GM12878 (cell line): Measurements from ENCODE around the gene USP21. TPM values are rescaled to one million over a fixed set of nuclear protein-coding genes. Genes with fewer than 3 reads are reported as not detected.

Source experiments
- ATAC-seq: fragments of 200-7000 bp; cut with Tn5 transposase; 3 replicates; pipeline ENCODE4 v1.9.1; 2020; ENCODE audit warnings: mild to moderate bottlenecking, moderate library complexity
- BruUV-seq: library from RNA; stranded (reverse); fragments of 400-500 nt; replicated peaks from 2 replicates; lab custom pipeline; 2021; lab: Mats Ljungman, UMichigan
- CTCF ChIA-PET: fragments of 300-600 bp; sonication (Branson Sonifier 250); formaldehyde crosslinking; extraction: SDS; loops from one replicate; lab custom pipeline; 2021; ENCODE audit warnings: inconsistent platforms; lab: Yijun Ruan, JAX
- POLR2A ChIA-PET: fragments of 350-600 bp; formaldehyde crosslinking; extraction: SDS; loops from one replicate; lab custom pipeline; 2021; ENCODE audit warnings: inconsistent platforms; lab: Charles Lee
- RAD21 ChIA-PET: fragments of 300-600 bp; sonication (Branson Sonifier 250); formaldehyde crosslinking; loops from one replicate; lab custom pipeline; 2023; ENCODE audit warnings: antibody characterized with exemption; ENCODE audit not compliant: unreplicated experiment; lab: Charles Lee
- SMC1A ChIA-PET: fragments of 300-600 bp; sonication (Branson Sonifier 250); formaldehyde crosslinking; loops from one replicate; lab custom pipeline; 2023; ENCODE audit not compliant: unreplicated experiment, uncharacterized antibody; lab: Charles Lee
- DNase-seq: peaks from one replicate; pipeline ENCODE4 v3.0.0-alpha.2; 2011; ENCODE audit warnings: low read depth, low spot score
- FAIRE-seq: peaks from 3 replicates; lab custom pipeline; 2011; peaks lifted over from hg19 to GRCh38; lab: Jason Lieb, UNC
- H2AFZ ChIP-seq: 2 replicates; pipeline ENCODE4 v1.6.0; 2011; ENCODE audit warnings: low read depth, low read length, control low read depth; ENCODE audit not compliant: control insufficient read depth
- H3K27ac ChIP-seq: 2 replicates; pipeline ENCODE4 v1.5.1; 2011; ENCODE audit warnings: control low read depth; ENCODE audit not compliant: control insufficient read depth, insufficient read depth
- H3K27me3 ChIP-seq, 2 experiments: replicated peaks in 1 of 2; 2 replicates each; pipeline versions ENCODE4 v1.6.0 to v1.6.1; 2011; ENCODE audit warnings: low read length in 1 of 2; ENCODE audit not compliant: control insufficient read depth in 2 of 2, insufficient read depth in 2 of 2
- H3K36me3 ChIP-seq, 2 experiments: 2 replicates each; pipeline ENCODE4 v1.5.1; 2011; ENCODE audit warnings: low read length in 1 of 2; ENCODE audit not compliant: control insufficient read depth in 2 of 2, insufficient read depth in 2 of 2
- H3K4me1 ChIP-seq: 2 replicates; pipeline ENCODE4 v1.6.1; 2011; ENCODE audit warnings: mild to moderate bottlenecking, low read length, moderate library complexity, mixed read lengths; ENCODE audit not compliant: control insufficient read depth, insufficient read depth
- H3K4me2 ChIP-seq: 2 replicates; pipeline ENCODE4 v1.6.0; 2011; ENCODE audit warnings: control low read depth; ENCODE audit not compliant: control insufficient read depth, insufficient read depth
- H3K4me3 ChIP-seq: fragments of 200-600 bp; sonication (generic); 2 replicates; pipeline ENCODE4 v1.5.1; 2016
- H3K79me2 ChIP-seq: 2 replicates; pipeline ENCODE4 v1.6.0; 2011; ENCODE audit warnings: low read length; ENCODE audit not compliant: control insufficient read depth, insufficient read depth
- H3K9ac ChIP-seq: 2 replicates; pipeline ENCODE4 v1.8.0; 2011; ENCODE audit warnings: low read length, control low read depth, mixed read lengths; ENCODE audit not compliant: control insufficient read depth, insufficient read depth
- H3K9me3 ChIP-seq: replicated peaks from 3 replicates; pipeline ENCODE4 v1.5.1; 2011; ENCODE audit warnings: mild to moderate bottlenecking, low read length; ENCODE audit not compliant: control insufficient read depth, insufficient read depth
- H4K20me1 ChIP-seq: 2 replicates; pipeline ENCODE4 v1.6.0; 2011; ENCODE audit not compliant: control insufficient read depth, insufficient read depth
- BCLAF1 ChIP-seq: fragments of 450-650 bp; IDR thresholded peaks from 2 replicates; pipeline ENCODE4 v1.6.1; 2017; ENCODE audit warnings: antibody characterized with exemption, mild to moderate bottlenecking, moderate library complexity
- EGR1 ChIP-seq, 2 experiments: IDR thresholded peaks; 1 replicate in 1 of 2; 2 replicates in 1 of 2; pipeline ENCODE4 v1.6.1; 2011 to 2012; ENCODE audit warnings: low read depth in 2 of 2, low read length in 2 of 2, borderline replicate concordance in 1 of 2, mild to moderate bottlenecking in 1 of 2, moderate library complexity in 1 of 2
- IKZF1 ChIP-seq: fragments of 450-650 bp; conservative IDR thresholded peaks from 2 replicates; pipeline ENCODE4 v1.6.1; 2017; ENCODE audit warnings: antibody characterized with exemption, mild to moderate bottlenecking
- PAX5 ChIP-seq: IDR thresholded peaks from 2 replicates; pipeline ENCODE4 v1.6.1; 2011; ENCODE audit warnings: low read depth, low read length, borderline replicate concordance
- STAT3 ChIP-seq: IDR thresholded peaks from 2 replicates; pipeline ENCODE4 v1.6.1; 2011; ENCODE audit warnings: low read depth, low read length, improper control_type of control experiment
- TCF12 ChIP-seq: IDR thresholded peaks from 2 replicates; pipeline ENCODE4 v1.6.1; 2011; ENCODE audit warnings: low read depth, mild to moderate bottlenecking, low read length
- WGBS: methylation state at CpG from one replicate; pipeline ENCODE4 v1.1.6; 2016; ENCODE audit warnings: low lambda C conversion rate; ENCODE audit not compliant: insufficient replicate concordance, insufficient coverage; ENCODE audit errors: missing lambda C conversion rate; 5-methylcytosine and 5-hydroxymethylcytosine counted together
- in situ Hi-C: fragments of 300-500 bp; cut with MboI; formaldehyde crosslinking; loops from 9 replicates; pipeline ENCODE4 v1.14.3; 2018; ENCODE audit warnings: mixed read lengths
- intact Hi-C: fragments of 100-400 bp; cut with micrococcal nuclease; formaldehyde crosslinking; loops from one replicate; pipeline ENCODE4 v1.14.2; 2022; ENCODE audit not compliant: unreplicated experiment
- polyA plus RNA-seq, 11 experiments: library from polyadenylated mRNA; depleted of rRNA in 4 of 11; unstranded in 6 of 11; stranded (reverse) in 5 of 11; fragments of >200 nt; fragmentation: Nextera tagmentation in 4 of 11; fragmentation: Illumina TruSeq in 1 of 11; extraction: Ambion mirVana in 4 of 11; extraction: Trizol in 1 of 11; gene quantifications; 1 replicate in 1 of 11; 2 replicates in 10 of 11; pipeline versions ENCODE4 v1.2.1 to v1.2.3, GENCODE V29; 2011 to 2016; ENCODE audit warnings: inconsistent platforms in 2 of 11, missing spikeins in 2 of 11, low read depth in 1 of 11
- total RNA-seq, 4 experiments: library from RNA; depleted of rRNA in 3 of 4; stranded (reverse); fragments of >200 nt in 3 of 4; fragmentation: Illumina TruSeq in 1 of 4; extraction: Trizol in 1 of 4; gene quantifications; 2 replicates each; pipeline versions ENCODE4 v1.2.1 to v1.2.3, GENCODE V29; 2013 to 2021
- TF ChIP-seq, protein P1 (sequence below): fragments of 450-650 bp; formaldehyde crosslinking; IDR thresholded peaks from 2 replicates; pipeline ENCODE4 v1.5.0; 2022; ENCODE audit warnings: mild to moderate bottlenecking, missing genetic modification characterization

The USP21 gene
- total and polyA plus RNA-seq, 10 of the 15 experiments (the other 5 are each of a cell fraction or from before 2014, with no cell fraction given): 3.2 to 28.6 (median 16.6) TPM

- Histone ChIP-seq H3K36me3 (peaks cover 7 to 30% of the 10 kb centered on the region in 2 experiments), H2AFZ (no peak overlapping the region), H3K4me1 (peaks cover 27% of the 10 kb centered on the region), H3K9ac (peak overlapping the region; percentile 69), H3K9me3 (no peaks in the 10 kb centered on the region), H3K4me3 (peak overlapping the region; percentile 90), H3K4me2 (peak overlapping the region; percentile 87), H3K79me2 (peaks cover 23% of the 10 kb centered on the region), H3K27ac (peak overlapping the region; percentile 87), H4K20me1 (no peaks in the 10 kb centered on the region), H3K27me3 (no peaks in the 10 kb centered on the region)
- TF ChIP-seq EGR1 (IDR thresholded peaks at IDR 0.05; ENCODE audit: borderline replicate concordance in 1 of 2, low read depth in 2 of 2, low read length in 2 of 2): 0 out of 3 replicates have a peak, but pooled peaks of 1 of the 2 experiments have one; percentile 1
- TF ChIP-seq TCF12: no peak
- 0 out of 2 replicates have a peak, but pooled peaks have one; percentile 4 for TF ChIP-seq IKZF1
- TF ChIP-seq, protein P1, sequence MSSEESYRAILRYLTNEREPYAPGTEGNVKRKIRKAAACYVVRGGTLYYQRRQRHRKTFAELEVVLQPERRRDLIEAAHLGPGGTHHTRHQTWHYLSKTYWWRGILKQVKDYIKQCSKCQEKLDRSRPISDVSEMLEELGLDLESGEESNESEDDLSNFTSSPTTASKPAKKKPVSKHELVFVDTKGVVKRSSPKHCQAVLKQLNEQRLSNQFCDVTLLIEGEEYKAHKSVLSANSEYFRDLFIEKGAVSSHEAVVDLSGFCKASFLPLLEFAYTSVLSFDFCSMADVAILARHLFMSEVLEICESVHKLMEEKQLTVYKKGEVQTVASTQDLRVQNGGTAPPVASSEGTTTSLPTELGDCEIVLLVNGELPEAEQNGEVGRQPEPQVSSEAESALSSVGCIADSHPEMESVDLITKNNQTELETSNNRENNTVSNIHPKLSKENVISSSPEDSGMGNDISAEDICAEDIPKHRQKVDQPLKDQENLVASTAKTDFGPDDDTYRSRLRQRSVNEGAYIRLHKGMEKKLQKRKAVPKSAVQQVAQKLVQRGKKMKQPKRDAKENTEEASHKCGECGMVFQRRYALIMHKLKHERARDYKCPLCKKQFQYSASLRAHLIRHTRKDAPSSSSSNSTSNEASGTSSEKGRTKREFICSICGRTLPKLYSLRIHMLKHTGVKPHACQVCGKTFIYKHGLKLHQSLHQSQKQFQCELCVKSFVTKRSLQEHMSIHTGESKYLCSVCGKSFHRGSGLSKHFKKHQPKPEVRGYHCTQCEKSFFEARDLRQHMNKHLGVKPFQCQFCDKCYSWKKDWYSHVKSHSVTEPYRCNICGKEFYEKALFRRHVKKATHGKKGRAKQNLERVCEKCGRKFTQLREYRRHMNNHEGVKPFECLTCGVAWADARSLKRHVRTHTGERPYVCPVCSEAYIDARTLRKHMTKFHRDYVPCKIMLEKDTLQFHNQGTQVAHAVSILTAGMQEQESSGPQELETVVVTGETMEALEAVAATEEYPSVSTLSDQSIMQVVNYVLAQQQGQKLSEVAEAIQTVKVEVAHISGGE: no peak
- TF ChIP-seq BCLAF1: no peak
- peak; percentile 98 for TF ChIP-seq PAX5
- no peak for TF ChIP-seq STAT3
- BruUV-seq: TSS peak; percentile 58
- CTCF ChIA-PET: interaction anchor here (1.0 to 3.7 kb wide), 7 partner anchors 9 to 206 kb away, joined by 3 to 44 read pairs (median 7); partner anchors contain the start of genes PPOX and TOMM40L
- FAIRE-seq: no peak
- 24% methylated on average over 16 of the region's 17 CpGs for WGBS
- RAD21 ChIA-PET: interaction anchor here (0.8 to 2.9 kb wide), 3 partner anchors 11 to 49 kb away, joined by 3 to 21 read pairs (median 10); partner anchors contain the start of genes NDUFS2, PPOX and TOMM40L
- ATAC-seq: no peak; the same call in 2 of the 3 replicates
- intact Hi-C loops: no loop called here
- no peak for DNase-seq
- POLR2A ChIA-PET: interaction anchor here (0.6 to 1.9 kb wide), 4 partner anchors 10 to 546 kb away, joined by 7 to 14 read pairs (median 8); partner anchors contain the start of genes NDUFS2 and PPOX
- SMC1A ChIA-PET: interaction anchor here (0.9 to 1.9 kb wide), 5 partner anchors 11 to 208 kb away, joined by 3 to 10 read pairs (median 4); partner anchors contain the start of genes PPOX and TOMM40L
- in situ Hi-C loops: no loop called here
These were observed 17.3 kb downstream of the USP21 start for GRCh38 chr1:161176468-161177111.
